Measurements from ENCODE around the gene PTCH2. TPM values are rescaled to one million over a fixed set of nuclear protein-coding genes. Genes with fewer than 3 reads are reported as not detected.

The PTCH2 gene
- total RNA-seq, 2 experiments from 2014 or later: 1.2 TPM

DNA sequence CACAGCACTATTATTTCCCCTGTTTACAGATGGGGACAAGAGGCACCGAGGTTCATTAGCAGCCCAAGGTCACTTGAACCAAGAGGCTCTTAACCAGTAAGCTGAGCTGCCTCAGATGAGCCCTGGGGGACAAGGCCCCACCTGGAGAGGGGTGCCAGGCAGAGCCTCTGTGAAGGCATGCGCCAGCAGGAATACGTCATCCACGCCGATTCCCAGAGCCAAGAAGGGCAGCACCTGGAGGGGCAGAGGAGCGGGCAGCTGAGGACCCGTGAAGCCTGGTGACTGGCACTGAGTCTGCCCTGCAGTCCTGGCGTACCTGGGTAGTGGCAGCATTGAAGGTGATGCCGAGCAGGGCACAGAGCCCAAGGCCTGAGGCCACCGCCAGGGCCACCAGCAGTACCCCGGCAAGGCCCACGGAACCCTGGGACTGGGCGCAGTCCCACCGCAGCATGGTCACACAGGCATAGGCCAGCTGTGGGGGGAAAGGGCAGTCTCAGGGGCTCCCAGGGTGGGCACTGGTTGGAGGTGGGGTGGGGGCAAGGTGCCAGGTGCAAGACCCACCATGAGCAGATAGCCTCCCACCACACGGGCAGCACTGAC is 14.1 kb downstream of the PTCH2 start:
- CTCF ChIA-PET: no interaction called here
- DNase-seq (no peak), ATAC-seq (ENCODE audit: poor library complexity) (no peak)
- intact Hi-C loops (cut with DNase I, micrococcal nuclease): loop anchor here in 1 of 2 experiments (10.0 kb wide), 1 partner anchor 614 kb away; the partner anchor contains the start of gene DMAP1
- POLR2A ChIA-PET: interaction anchor here (1.3 to 12.2 kb wide), 2 partner anchors 9 to 25 kb away, joined by 4 to 599 read pairs; partner anchors contain the start of genes BTBD19, DYNLT4 and PLK3
- Histone ChIP-seq H3K27ac (ENCODE audit: low read depth in 1 of 2, low read length in 2 of 2) (no peak overlapping the region), H3K4me3 (ENCODE audit: low read length) (no peak overlapping the region), H3K27me3 (ENCODE audit: control insufficient read depth in 1 of 2, insufficient read depth in 2 of 2, low read length in 2 of 2) (no peaks in the 10 kb centered on the region), H3K9me3 (ENCODE audit: control insufficient read depth in 1 of 2, insufficient read depth in 1 of 2, low read length in 2 of 2) (no peaks in the 10 kb centered on the region), H3K36me3 (ENCODE audit: insufficient read depth, low read length) (no peaks in the 10 kb centered on the region), H3K4me1 (ENCODE audit: insufficient read depth, low read length) (peaks cover 5% of the 10 kb centered on the region)
- no peaks in the 10 kb centered on the region for H3K27me3 Mint-ChIP-seq
- TF ChIP-seq, protein P1, sequence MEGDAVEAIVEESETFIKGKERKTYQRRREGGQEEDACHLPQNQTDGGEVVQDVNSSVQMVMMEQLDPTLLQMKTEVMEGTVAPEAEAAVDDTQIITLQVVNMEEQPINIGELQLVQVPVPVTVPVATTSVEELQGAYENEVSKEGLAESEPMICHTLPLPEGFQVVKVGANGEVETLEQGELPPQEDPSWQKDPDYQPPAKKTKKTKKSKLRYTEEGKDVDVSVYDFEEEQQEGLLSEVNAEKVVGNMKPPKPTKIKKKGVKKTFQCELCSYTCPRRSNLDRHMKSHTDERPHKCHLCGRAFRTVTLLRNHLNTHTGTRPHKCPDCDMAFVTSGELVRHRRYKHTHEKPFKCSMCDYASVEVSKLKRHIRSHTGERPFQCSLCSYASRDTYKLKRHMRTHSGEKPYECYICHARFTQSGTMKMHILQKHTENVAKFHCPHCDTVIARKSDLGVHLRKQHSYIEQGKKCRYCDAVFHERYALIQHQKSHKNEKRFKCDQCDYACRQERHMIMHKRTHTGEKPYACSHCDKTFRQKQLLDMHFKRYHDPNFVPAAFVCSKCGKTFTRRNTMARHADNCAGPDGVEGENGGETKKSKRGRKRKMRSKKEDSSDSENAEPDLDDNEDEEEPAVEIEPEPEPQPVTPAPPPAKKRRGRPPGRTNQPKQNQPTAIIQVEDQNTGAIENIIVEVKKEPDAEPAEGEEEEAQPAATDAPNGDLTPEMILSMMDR (IDR thresholded peaks at IDR 0.05): no peak
- H3K27ac Mint-ChIP-seq: no peak overlapping the region
- H3K9me3 Mint-ChIP-seq: no peaks in the 10 kb centered on the region
- H3K4me3 Mint-ChIP-seq: no peak overlapping the region
- H3K36me3 Mint-ChIP-seq (ENCODE audit: low read depth): no peaks in the 10 kb centered on the region
- no peaks in the 10 kb centered on the region for H3K4me1 Mint-ChIP-seq (ENCODE audit: low read depth)

DNA sequence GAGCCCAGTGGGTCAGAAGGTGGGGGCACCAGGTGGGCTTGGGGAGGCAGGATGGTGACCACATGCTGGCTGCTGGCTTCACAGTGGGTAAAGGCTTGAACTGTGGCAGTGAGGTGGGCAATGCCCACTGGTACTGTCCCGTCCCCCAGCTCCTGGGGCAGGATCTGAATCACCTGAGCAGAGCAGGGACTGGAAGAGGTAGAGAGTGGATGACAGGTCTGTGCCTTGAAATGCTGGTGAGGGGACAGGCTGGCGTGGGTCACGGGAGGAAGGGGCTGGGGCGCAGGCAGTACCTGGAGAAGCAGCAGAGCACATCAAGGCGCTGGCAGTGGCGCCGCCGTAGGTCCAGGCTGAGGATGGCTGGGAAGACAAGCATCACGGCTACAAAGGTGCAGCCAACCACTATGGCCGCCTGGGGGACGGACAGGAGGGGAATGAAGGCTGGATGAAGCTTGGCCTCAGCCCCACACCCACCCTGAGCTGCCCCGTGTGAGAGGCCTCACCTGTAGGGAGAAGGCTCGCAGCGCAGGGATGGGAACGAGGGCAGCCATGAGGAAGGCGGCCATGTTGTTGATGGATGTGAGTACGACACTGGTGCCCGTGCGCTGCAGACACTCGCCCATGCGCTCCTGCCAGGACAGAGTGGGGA is 14.9 kb downstream of the PTCH2 start:
- ChIA-PET CTCF (interaction anchor here (1.1 kb wide), 1 partner anchor 35 kb away, joined by 3 read pairs; no protein-coding TSS in a partner anchor), POLR2A (interaction anchor here (1.6 to 12.2 kb wide), 2 partner anchors 8 to 24 kb away, joined by 3 to 599 read pairs; partner anchors contain the start of genes BTBD19, DYNLT4 and PLK3)
- no peak overlapping the region for H3K4me3 ChIP-seq (ENCODE audit: low read length)
- intact Hi-C loops (cut with DNase I, micrococcal nuclease): loop anchor here in 1 of 2 experiments (10.0 kb wide), 1 partner anchor 613 kb away; the partner anchor contains the start of gene DMAP1
- DNase-seq: no peak
- H3K36me3 Mint-ChIP-seq (ENCODE audit: low read depth): no peaks in the 10 kb centered on the region
- H3K9me3 ChIP-seq (ENCODE audit: control insufficient read depth in 1 of 2, insufficient read depth in 1 of 2, low read length in 2 of 2): no peaks in the 10 kb centered on the region
- H3K27me3 Mint-ChIP-seq: no peaks in the 10 kb centered on the region
- no peak overlapping the region for H3K4me3 Mint-ChIP-seq
- H3K36me3 ChIP-seq (ENCODE audit: insufficient read depth, low read length): no peaks in the 10 kb centered on the region
- H3K27ac ChIP-seq (ENCODE audit: low read depth in 1 of 2, low read length in 2 of 2): no peak overlapping the region
- peaks cover 5% of the 10 kb centered on the region for H3K4me1 ChIP-seq (ENCODE audit: insufficient read depth, low read length)
- no peak for ATAC-seq (ENCODE audit: poor library complexity)
- no peaks in the 10 kb centered on the region for H3K27me3 ChIP-seq (ENCODE audit: control insufficient read depth in 1 of 2, insufficient read depth in 2 of 2, low read length in 2 of 2)
- H3K4me1 Mint-ChIP-seq (ENCODE audit: low read depth): no peaks in the 10 kb centered on the region
- TF ChIP-seq, protein P1 (IDR thresholded peaks at IDR 0.05): no peak
- H3K9me3 Mint-ChIP-seq: no peaks in the 10 kb centered on the region
- no peak overlapping the region for H3K27ac Mint-ChIP-seq

DNA sequence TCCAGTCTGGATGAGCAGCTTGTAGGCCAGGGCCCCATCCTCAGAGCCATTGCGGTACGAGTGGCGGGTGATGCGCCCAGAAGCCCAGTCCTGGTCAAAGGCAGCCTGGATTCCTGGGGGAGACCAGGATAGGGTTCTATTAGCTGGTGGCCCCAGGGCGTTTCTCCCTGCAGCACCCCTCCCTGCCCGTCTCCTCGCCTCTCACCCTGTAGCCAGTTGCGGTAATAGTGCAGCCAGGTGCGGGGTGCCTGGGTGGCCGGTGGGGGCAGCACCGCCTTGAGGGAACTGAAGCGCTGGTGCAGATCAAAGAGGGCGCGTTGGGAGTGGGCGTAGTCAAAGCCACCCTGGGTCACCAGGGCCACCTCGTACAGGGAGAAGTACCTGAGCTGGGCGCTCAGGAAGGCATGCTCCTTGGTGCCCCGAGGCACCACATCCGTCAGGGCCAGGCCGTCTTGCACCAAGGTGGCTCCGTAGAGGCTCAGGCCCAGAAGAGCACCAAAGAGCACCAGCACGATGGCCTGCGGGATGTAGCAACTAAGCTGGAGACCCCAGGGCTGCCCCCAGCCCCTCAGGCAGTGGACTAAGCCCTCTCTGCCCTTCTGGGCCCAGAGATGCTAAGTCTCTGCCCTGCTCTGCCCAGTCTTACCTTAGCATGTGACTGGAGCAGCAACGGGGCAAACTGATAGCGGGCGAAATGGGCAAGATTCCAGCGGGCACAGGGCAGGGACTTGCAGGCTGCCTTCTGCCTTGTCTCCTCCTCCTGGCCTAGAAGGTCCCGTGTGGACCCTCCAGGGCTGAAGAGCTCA is 15.7 kb downstream of the PTCH2 start:
- H3K27ac Mint-ChIP-seq: no peak overlapping the region
- H3K27me3 Mint-ChIP-seq: no peaks in the 10 kb centered on the region
- no peaks in the 10 kb centered on the region for H3K36me3 Mint-ChIP-seq (ENCODE audit: low read depth)
- DNase-seq: no peak
- no peaks in the 10 kb centered on the region for H3K36me3 ChIP-seq (ENCODE audit: insufficient read depth, low read length)
- H3K4me3 Mint-ChIP-seq: no peak overlapping the region
- no peak overlapping the region for H3K4me3 ChIP-seq (ENCODE audit: low read length)
- H3K9me3 Mint-ChIP-seq: no peaks in the 10 kb centered on the region
- intact Hi-C loops (cut with DNase I, micrococcal nuclease): loop anchor here in 1 of 2 experiments (10.0 kb wide), 1 partner anchor 613 kb away; the partner anchor contains the start of gene DMAP1
- H3K4me1 ChIP-seq (ENCODE audit: insufficient read depth, low read length): peaks cover 5% of the 10 kb centered on the region
- H3K9me3 ChIP-seq (ENCODE audit: control insufficient read depth in 1 of 2, insufficient read depth in 1 of 2, low read length in 2 of 2): no peaks in the 10 kb centered on the region
- no peaks in the 10 kb centered on the region for H3K27me3 ChIP-seq (ENCODE audit: control insufficient read depth in 1 of 2, insufficient read depth in 2 of 2, low read length in 2 of 2)
- TF ChIP-seq, protein P1 (IDR thresholded peaks at IDR 0.05): no peak
- no peak for ATAC-seq (ENCODE audit: poor library complexity)
- no peak overlapping the region for H3K27ac ChIP-seq (ENCODE audit: low read depth in 1 of 2, low read length in 2 of 2)
- ChIA-PET POLR2A (interaction anchor here (1.6 to 12.2 kb wide), 2 partner anchors 9 to 23 kb away, joined by 3 to 599 read pairs; partner anchors contain the start of genes BTBD19, DYNLT4 and PLK3), CTCF (interaction anchor here (1.1 kb wide), 1 partner anchor 34 kb away, joined by 3 read pairs; no protein-coding TSS in a partner anchor)
- H3K4me1 Mint-ChIP-seq (ENCODE audit: low read depth): no peaks in the 10 kb centered on the region
